Measurements from ENCODE around the gene EMID1.

Gene EMID1

GRCh38 chr22:29209624-29209929 lies 3.9 kb downstream of the EMID1 start:
- no peak for DNase-seq (ENCODE audit: low read depth)
- H3K4me3 ChIP-seq (ENCODE audit: low read depth, low read length) = no peak overlapping the region
- no peak for TF ChIP-seq CTCF (IDR thresholded peaks at IDR 0.05; ENCODE audit: low read depth, low read length, missing control alignments)

GRCh38 chr22:29211066-29211465 lies 5.4 kb downstream of the EMID1 start:
- no peak for DNase-seq (ENCODE audit: low read depth)
- H3K4me3 ChIP-seq (ENCODE audit: low read depth, low read length) = no peak overlapping the region
- no peak for TF ChIP-seq CTCF (IDR thresholded peaks at IDR 0.05; ENCODE audit: low read depth, low read length, missing control alignments)

GRCh38 chr22:29211466-29211865 lies 5.8 kb downstream of the EMID1 start:
- no peak for TF ChIP-seq CTCF (IDR thresholded peaks at IDR 0.05; ENCODE audit: low read depth, low read length, missing control alignments)
- no peak for DNase-seq (ENCODE audit: low read depth)

GRCh38 chr22:29212743-29213142 lies 7.0 kb downstream of the EMID1 start:
- DNase-seq (ENCODE audit: low read depth) = no peak
- TF ChIP-seq CTCF (IDR thresholded peaks at IDR 0.05; ENCODE audit: low read depth, low read length, missing control alignments) = no peak
- H3K4me3 ChIP-seq (ENCODE audit: low read depth, low read length) = no peak overlapping the region

More at GRCh38 chr22:29211466-29211865, 5.8 kb downstream of the EMID1 start:
- no peak overlapping the region for H3K4me3 ChIP-seq (ENCODE audit: low read depth, low read length)

- no peak for DNase-seq (ENCODE audit: low read depth)
- no peak overlapping the region for H3K4me3 ChIP-seq (ENCODE audit: low read depth, low read length)
- TF ChIP-seq CTCF (IDR thresholded peaks at IDR 0.05; ENCODE audit: low read depth, low read length, missing control alignments) = no peak
Measured at GRCh38 chr22:29213493-29213892, 7.8 kb downstream of the EMID1 start.

- no peak for TF ChIP-seq CTCF (IDR thresholded peaks at IDR 0.05; ENCODE audit: low read depth, low read length, missing control alignments)
- DNase-seq (ENCODE audit: low read depth) = no peak
- no peak overlapping the region for H3K4me3 ChIP-seq (ENCODE audit: low read depth, low read length)
Measured at GRCh38 chr22:29214232-29214631, 8.5 kb downstream of the EMID1 start.

GRCh38 chr22:29215012-29215860 lies 9.5 kb downstream of the EMID1 start:
- H3K4me3 ChIP-seq (ENCODE audit: low read depth, low read length) = no peak overlapping the region
- no peak for DNase-seq (ENCODE audit: low read depth)
- no peak for TF ChIP-seq CTCF (IDR thresholded peaks at IDR 0.05; ENCODE audit: low read depth, low read length, missing control alignments)

Data from GM12864 (cell line).